Fibroblast of skin of left biceps (primary cell): ENCODE data around the gene MGAT4C.
A peak's percentile ranks its signal among the peaks of the same experiment; 100 is the strongest.

Experiments used
- DNase-seq, 2 experiments: peaks; one replicate each; pipeline ENCODE4 v3.0.0-alpha.2; 2013; ENCODE audit warnings: low read depth in 2 of 2

Gene MGAT4C

GRCh38 chr12:85975716-85976115 is 280.5 kb downstream of the MGAT4C start:
- DNase-seq: no peak

DNA sequence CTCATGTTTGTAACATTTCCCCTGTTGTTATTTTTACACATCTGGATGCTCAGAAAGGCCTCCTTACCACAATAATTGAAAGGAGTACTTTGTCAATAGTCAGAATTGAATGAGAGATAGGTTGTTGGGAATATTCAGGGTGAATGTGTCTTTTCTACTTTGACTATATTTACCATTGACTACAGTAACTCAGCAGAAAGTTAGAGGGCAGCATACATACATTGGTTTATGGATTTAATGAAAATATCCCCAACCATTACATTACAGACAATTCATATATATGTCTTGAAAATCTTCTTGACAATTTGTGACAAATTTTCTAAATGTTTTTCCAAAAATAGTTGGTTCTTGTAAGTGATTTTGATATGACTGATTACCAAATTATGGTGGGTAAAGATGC is 284.4 kb downstream of the MGAT4C start:
- no peak for DNase-seq

- no peak for DNase-seq
Observed at GRCh38 chr12:85968606-85969005, 287.6 kb downstream of the MGAT4C start.

DNA sequence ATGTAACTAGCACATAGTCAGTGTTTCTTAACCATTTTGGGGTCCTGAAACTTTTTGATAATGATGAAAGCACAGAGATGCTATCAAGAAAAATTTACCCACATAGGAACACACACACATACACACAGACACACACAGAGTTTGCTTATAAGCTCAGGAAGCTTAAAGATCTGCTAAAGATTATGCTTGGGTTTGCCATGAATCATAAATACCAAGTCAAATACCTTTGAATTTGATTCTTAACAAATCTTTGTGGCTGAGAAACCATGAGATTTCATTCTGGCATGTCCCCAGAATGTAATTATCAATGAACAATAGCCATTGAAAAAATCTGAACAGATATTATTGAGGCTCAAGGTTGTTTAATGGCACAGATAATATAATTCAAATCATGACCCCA is 292.9 kb downstream of the MGAT4C start:
- peak in 1 of 2 experiments; percentile 10 for DNase-seq

DNA sequence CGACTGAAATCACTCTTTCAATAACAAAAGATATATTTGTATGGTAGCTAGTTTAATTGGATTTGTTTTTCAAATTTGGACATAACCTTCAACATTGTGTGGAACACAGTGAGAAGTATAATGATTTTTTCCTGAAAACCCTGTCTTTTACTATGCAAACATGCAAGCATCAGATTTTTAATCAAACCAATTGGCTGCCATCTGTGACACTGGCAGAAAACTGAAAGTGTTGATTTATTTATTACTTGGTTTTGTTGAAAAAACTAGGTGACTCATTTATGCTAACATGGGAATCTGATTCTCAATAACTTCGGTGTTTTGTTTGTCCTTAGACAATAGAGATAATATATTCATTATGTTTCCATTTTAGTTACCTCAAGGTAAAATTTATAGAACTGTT is 300.1 kb downstream of the MGAT4C start:
- no peak for DNase-seq

DNA sequence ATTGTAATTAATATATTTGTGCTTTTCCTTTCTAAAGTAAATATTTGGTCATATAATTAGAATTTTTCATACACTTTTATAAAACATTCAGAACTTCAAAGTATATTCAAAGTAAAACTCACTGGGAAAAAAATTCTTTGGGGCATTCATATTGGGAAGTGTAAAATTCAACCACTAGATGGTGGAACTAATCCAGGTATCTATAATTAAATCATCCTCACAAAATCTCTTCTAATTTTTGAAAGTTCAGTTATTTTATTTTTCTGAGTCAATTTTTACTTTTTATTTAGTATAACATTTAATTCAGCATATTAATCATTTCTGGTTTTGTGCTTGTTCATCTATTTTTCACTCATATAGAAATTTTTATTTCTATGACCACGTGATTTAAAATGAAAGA is 301.1 kb downstream of the MGAT4C start:
- no peak for DNase-seq

DNA sequence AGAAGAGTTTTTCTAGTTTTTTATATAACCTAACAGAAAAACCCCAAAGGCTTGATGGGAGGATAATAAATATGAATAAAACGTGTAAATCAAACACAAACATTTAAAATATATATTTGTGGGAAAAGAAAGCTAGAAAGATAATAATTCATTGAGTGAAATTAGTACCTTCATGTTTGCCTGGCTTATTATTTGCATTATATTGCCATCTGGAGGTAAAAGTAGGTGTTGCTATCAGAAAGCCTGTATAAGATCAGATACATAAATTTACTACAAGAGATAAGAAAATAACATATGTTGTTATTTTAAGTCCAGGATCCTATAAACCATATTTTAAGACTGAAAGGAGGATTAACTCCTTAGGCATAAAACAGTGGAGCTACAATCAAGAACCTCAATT is 304.4 kb downstream of the MGAT4C start:
- no peak for DNase-seq

DNA sequence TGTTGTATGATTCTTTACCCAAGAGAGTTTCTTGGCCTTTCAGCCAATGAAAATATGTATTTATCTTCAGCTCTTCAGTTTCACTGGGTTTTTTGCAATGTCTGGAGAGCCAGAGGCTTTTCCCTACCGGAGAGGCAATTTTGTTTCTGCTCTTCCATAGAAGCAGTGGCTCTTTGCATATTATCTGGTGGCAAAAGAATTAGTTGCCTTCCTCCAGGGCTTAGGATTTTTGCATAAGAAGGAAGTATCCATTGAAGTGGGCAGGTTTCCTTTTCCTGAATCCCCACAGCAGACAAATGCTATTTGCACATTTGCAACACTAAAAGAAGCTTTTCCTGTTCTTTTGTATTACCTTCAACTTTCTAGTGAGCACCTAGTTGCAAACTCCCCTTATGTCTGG is 306.9 kb downstream of the MGAT4C start:
- no peak for DNase-seq

- no peak for DNase-seq
Observed at GRCh38 chr12:85948340-85948739, 307.9 kb downstream of the MGAT4C start.

DNA sequence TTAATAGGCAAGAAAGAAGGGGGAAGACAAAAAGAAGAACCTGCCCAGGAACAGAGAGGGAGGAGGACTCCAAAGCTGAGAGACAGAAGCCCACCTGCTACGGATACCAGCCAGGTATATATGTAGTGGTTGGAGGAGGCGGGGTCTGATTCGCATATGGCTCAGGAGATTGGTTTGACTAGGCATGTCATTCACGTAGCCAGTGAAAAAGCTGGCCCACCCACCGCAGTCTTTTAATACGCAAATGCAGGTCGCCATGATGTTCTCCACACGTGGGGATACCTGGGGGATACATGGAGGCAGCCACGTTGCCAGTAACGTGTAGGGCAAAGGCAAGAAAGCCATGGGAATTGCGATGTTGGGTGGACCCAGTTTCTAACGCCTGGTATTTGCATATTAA is 308.9 kb downstream of the MGAT4C start:
- DNase-seq: no peak

DNA sequence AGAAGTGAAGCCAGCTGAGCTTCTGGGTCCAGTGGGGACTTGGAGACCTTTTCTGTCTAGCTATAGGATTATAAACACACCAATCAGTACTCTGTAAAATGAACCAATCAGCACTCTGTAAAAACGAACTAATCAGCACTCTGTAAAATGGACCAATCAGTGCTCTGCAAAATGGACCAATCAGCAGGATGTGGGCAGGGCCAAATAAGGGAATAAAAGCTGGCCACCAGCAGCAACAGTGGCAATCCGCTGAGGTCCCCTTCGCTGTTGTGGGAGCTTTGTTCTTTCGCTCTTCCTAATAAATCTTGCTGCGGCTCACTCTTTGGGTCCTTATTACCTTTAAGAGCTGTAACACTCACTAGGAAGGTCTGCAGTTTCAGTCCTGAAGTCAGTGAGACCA is 309.8 kb downstream of the MGAT4C start:
- DNase-seq: no peak

GRCh38 chr12:85927166-85927565 is 329.0 kb downstream of the MGAT4C start:
- no peak for DNase-seq

DNA sequence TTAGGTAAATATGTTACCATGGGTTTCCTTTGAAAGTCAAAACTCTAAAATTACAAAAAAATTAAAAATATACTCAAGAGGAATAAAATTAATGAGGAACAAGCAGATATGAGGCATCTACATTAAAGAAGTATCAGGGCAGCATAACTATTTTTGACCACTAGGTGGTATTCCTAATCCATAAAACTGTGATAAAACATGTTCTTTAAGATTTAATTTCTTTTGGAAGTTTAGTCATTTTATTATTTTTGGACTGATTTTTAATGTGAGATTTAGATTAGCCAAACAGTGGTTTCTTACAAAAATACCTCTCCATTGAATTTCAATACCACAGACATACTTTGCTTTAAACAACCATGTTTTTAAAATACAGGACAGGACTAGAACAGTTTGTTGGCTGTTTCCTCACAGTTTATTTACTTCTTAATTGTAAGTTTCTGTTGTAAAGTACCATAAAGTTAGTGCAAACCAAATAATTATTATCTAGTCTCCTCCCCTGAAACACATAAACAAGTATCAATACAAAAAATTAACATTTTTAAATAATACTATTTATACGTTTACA is 332.3 kb downstream of the MGAT4C start:
- DNase-seq: peak in 1 of 2 experiments; percentile 6

- DNase-seq: no peak
Observed at GRCh38 chr12:85920324-85920947, 335.8 kb downstream of the MGAT4C start.
